A673 (cell line): ENCODE data around the gene SMAD3. TPM values are rescaled to one million over a fixed set of nuclear protein-coding genes. Genes with fewer than 3 reads are reported as not detected.

Experiments used
- BruUV-seq: library from RNA; stranded (reverse); fragments of 400-500 nt; replicated peaks from 2 replicates; lab custom pipeline; 2021; lab: Mats Ljungman, UMichigan
- CTCF ChIA-PET: fragments of 300-600 bp; sonication (Branson Sonifier 250); formaldehyde crosslinking; loops from one replicate; lab custom pipeline; 2022; ENCODE audit warnings: antibody characterized with exemption; lab: Charles Lee
- POLR2A ChIA-PET: fragments of 300-600 bp; sonication (Branson Sonifier 250); formaldehyde crosslinking; loops from one replicate; lab custom pipeline; 2022; ENCODE audit warnings: antibody characterized with exemption; ENCODE audit not compliant: low non-redundant PET; lab: Charles Lee
- DNase-seq: peaks from one replicate; pipeline ENCODE4 v3.0.0-alpha.2; 2015; ENCODE audit warnings: low spot score
- H3K27ac ChIP-seq: fragments of 200-600 bp; sonication (generic); 2 replicates; pipeline ENCODE4 v1.5.1; 2016; ENCODE audit warnings: mixed run types, low read depth, mild to moderate bottlenecking, mixed read lengths, antibody characterized with exemption, low read length; ENCODE audit not compliant: poor library complexity, severe bottlenecking
- H3K27me3 ChIP-seq: fragments of 200-600 bp; sonication (generic); replicated peaks from 2 replicates; pipeline ENCODE4 v1.6.1; 2017; ENCODE audit warnings: mixed run types, low read depth, mild to moderate bottlenecking, mixed read lengths, antibody characterized with exemption, low read length; ENCODE audit not compliant: insufficient read depth, poor library complexity
- H3K36me3 ChIP-seq: fragments of 200-600 bp; sonication (generic); 2 replicates; pipeline ENCODE4 v1.6.1; 2016; ENCODE audit warnings: mixed run types, mild to moderate bottlenecking, mixed read lengths, antibody characterized with exemption, low read length; ENCODE audit not compliant: insufficient read depth, poor library complexity, severe bottlenecking
- H3K4me1 ChIP-seq: fragments of 200-600 bp; sonication (generic); 2 replicates; pipeline ENCODE4 v1.6.1; 2017; ENCODE audit warnings: mixed run types, mild to moderate bottlenecking, mixed read lengths, antibody characterized with exemption, low read length; ENCODE audit not compliant: insufficient read depth, poor library complexity, severe bottlenecking
- H3K4me3 ChIP-seq: fragments of 200-600 bp; sonication (generic); 2 replicates; pipeline ENCODE4 v1.5.1; 2016; ENCODE audit warnings: low read depth, mixed run types, mild to moderate bottlenecking, mixed read lengths, low read length; ENCODE audit not compliant: poor library complexity, severe bottlenecking
- H3K9me3 ChIP-seq: fragments of 200-600 bp; sonication (generic); 2 replicates; pipeline ENCODE4 v1.6.1; 2016; ENCODE audit warnings: mixed run types, low read depth, mild to moderate bottlenecking, mixed read lengths, antibody characterized with exemption, low read length; ENCODE audit not compliant: poor library complexity, severe bottlenecking
- CTCF ChIP-seq: fragments of 300-800, 200-600 bp; sonication (generic); conservative IDR thresholded peaks from 2 replicates; pipeline ENCODE4 v1.5.1; 2017; ENCODE audit warnings: low read depth, mild to moderate bottlenecking, antibody characterized with exemption, low read length, moderate library complexity, mixed read lengths
- EZH2 ChIP-seq: fragments of 200-600 bp; sonication (generic); IDR thresholded peaks from 2 replicates; pipeline ENCODE4 v1.6.1; 2017; ENCODE audit warnings: borderline replicate concordance, low read depth, mild to moderate bottlenecking, mixed read lengths, antibody characterized with exemption, low read length; ENCODE audit not compliant: poor library complexity, severe bottlenecking
- intact Hi-C: fragments of 100-400 bp; cut with micrococcal nuclease; formaldehyde crosslinking; loops from one replicate; pipeline ENCODE4 v1.10.0; 2022; ENCODE audit not compliant: unreplicated experiment
- total RNA-seq: library from RNA; stranded (reverse); gene quantifications from 2 replicates; pipeline ENCODE4 v1.2.3, GENCODE V29; 2021

Gene SMAD3
- total RNA-seq, 1 experiment from 2014 or later: 31.0 TPM

- CTCF ChIA-PET: no interaction called here
- H3K27me3 ChIP-seq: no peaks in the 10 kb centered on the region
- peaks cover 31% of the 10 kb centered on the region for H3K36me3 ChIP-seq
- no peaks in the 10 kb centered on the region for H3K9me3 ChIP-seq
- H3K27ac ChIP-seq: no peak overlapping the region
- TSS peak; percentile 3 for BruUV-seq
- no peak for TF ChIP-seq EZH2
- TF ChIP-seq CTCF: no peak
- H3K4me3 ChIP-seq: no peak overlapping the region
- POLR2A ChIA-PET: no interaction called here
- intact Hi-C loops: no loop called here
- no peak for DNase-seq
- H3K4me1 ChIP-seq: peaks cover 15% of the 10 kb centered on the region
Measured at GRCh38 chr15:67192185-67192820, 126.9 kb downstream of the SMAD3 start.

GRCh38 chr15:67193223-67193990 is 128.0 kb downstream of the SMAD3 start:
- H3K9me3 ChIP-seq: no peaks in the 10 kb centered on the region
- no peak overlapping the region for H3K27ac ChIP-seq
- no peaks in the 10 kb centered on the region for H3K27me3 ChIP-seq
- peaks cover 27% of the 10 kb centered on the region for H3K36me3 ChIP-seq
- TF ChIP-seq CTCF: no peak
- TF ChIP-seq EZH2: no peak
- BruUV-seq: no TSS peak
- CTCF ChIA-PET: no interaction called here
- POLR2A ChIA-PET: no interaction called here
- intact Hi-C loops: no loop called here
- no peak for DNase-seq
- no peak overlapping the region for H3K4me3 ChIP-seq
- peaks cover 14% of the 10 kb centered on the region for H3K4me1 ChIP-seq

- POLR2A ChIA-PET: no interaction called here
- no TSS peak for BruUV-seq
- no peak overlapping the region for H3K27ac ChIP-seq
Measured at GRCh38 chr15:67194171-67195114, 129.0 kb downstream of the SMAD3 start.

More at GRCh38 chr15:67194171-67195114, 129.0 kb downstream of the SMAD3 start:
- no peak for DNase-seq
- CTCF ChIA-PET: no interaction called here
- H3K4me3 ChIP-seq: no peak overlapping the region
- peaks cover 21% of the 10 kb centered on the region for H3K36me3 ChIP-seq
- peaks cover 4% of the 10 kb centered on the region for H3K4me1 ChIP-seq
- H3K9me3 ChIP-seq: no peaks in the 10 kb centered on the region
- TF ChIP-seq EZH2: no peak
- no peak for TF ChIP-seq CTCF
- no peaks in the 10 kb centered on the region for H3K27me3 ChIP-seq
- intact Hi-C loops: no loop called here
